ENCODE results near the gene ARHGAP1.
"Not testable (repeated sequence)": the region's sequence is repeated elsewhere in the genome, so short reads cannot be mapped to it uniquely, and the experiment has no call there.

The ARHGAP1 gene

GRCh38 chr11:46670521-46670920 is 29.9 kb downstream of the ARHGAP1 start:
- not testable (repeated sequence) for DNase-seq

- peak; percentile 10 for DNase-seq
Observed at GRCh38 chr11:46669711-46670139, 30.7 kb downstream of the ARHGAP1 start.

GRCh38 chr11:46668480-46669085 is 31.8 kb downstream of the ARHGAP1 start:
- DNase-seq = no peak

GRCh38 chr11:46667043-46667481 is 33.4 kb downstream of the ARHGAP1 start:
- no peak for DNase-seq

GRCh38 chr11:46666516-46666915 is 33.9 kb downstream of the ARHGAP1 start:
- DNase-seq = no peak

- no peak for DNase-seq
Observed at GRCh38 chr11:46665356-46665755, 35.1 kb downstream of the ARHGAP1 start.

- no peak for DNase-seq
Observed at GRCh38 chr11:46664612-46665011, 35.8 kb downstream of the ARHGAP1 start.

GRCh38 chr11:46663277-46663940 is 37.0 kb downstream of the ARHGAP1 start:
- no peak for DNase-seq

GRCh38 chr11:46662366-46662765 is 38.1 kb downstream of the ARHGAP1 start:
- DNase-seq = no peak

GRCh38 chr11:46661836-46662235 is 38.6 kb downstream of the ARHGAP1 start:
- no peak for DNase-seq

- DNase-seq = no peak
Observed at GRCh38 chr11:46659908-46660307, 40.5 kb downstream of the ARHGAP1 start.

- no peak for DNase-seq
Observed at GRCh38 chr11:46658259-46658658, 42.2 kb downstream of the ARHGAP1 start.

GRCh38 chr11:46657186-46657585 is 43.2 kb downstream of the ARHGAP1 start:
- no peak for DNase-seq

- DNase-seq = no peak
Observed at GRCh38 chr11:46655631-46656030, 44.8 kb downstream of the ARHGAP1 start.

GRCh38 chr11:46649180-46649738 is 51.2 kb downstream of the ARHGAP1 start:
- DNase-seq = no peak

GRCh38 chr11:46643986-46644385 is 56.4 kb downstream of the ARHGAP1 start:
- DNase-seq = no peak

GRCh38 chr11:46643531-46643930 is 56.9 kb downstream of the ARHGAP1 start:
- no peak for DNase-seq

- DNase-seq = no peak
Observed at GRCh38 chr11:46642627-46643335, 57.6 kb downstream of the ARHGAP1 start.

- DNase-seq = no peak
Observed at GRCh38 chr11:46641639-46642038, 58.8 kb downstream of the ARHGAP1 start.

- no peak for DNase-seq
Observed at GRCh38 chr11:46640036-46640788, 60.2 kb downstream of the ARHGAP1 start.

- DNase-seq = no peak
Observed at GRCh38 chr11:46639197-46639839, 61.1 kb downstream of the ARHGAP1 start.

GRCh38 chr11:46637546-46637945 is 62.9 kb downstream of the ARHGAP1 start:
- no peak for DNase-seq

Data from CD4-positive, alpha-beta T cell treated with Interleukin-12 subunit alpha and Interleukin-12 subunit beta, for 1 hour (primary cell).